Body of pancreas (tissue), 4 donors: ENCODE measurements around the gene LGALS16. TPM values are rescaled to one million over a fixed set of nuclear protein-coding genes. Genes with fewer than 3 reads are reported as not detected.

Experiments used
- ATAC-seq: fragments of 150-250 bp; one replicate; pipeline ENCODE4 v1.9.1; 2016
- DNase-seq, 4 donors: peaks; one replicate each; pipeline ENCODE4 v3.0.0-alpha.2; 2019
- H3K27ac ChIP-seq, 4 donors: fragments of 200-600 bp; sonication (generic); 1 replicate in 3 of 4; 2 replicates in 1 of 4; pipeline versions ENCODE4 v1.5.1 to v1.6.1; 2016 to 2019; ENCODE audit warnings: mild to moderate bottlenecking in 1 of 4, mixed read lengths in 1 of 4, moderate library complexity in 1 of 4
- H3K27me3 ChIP-seq, 2 donors: fragments of 200-600 bp; sonication (generic); one replicate each; pipeline ENCODE4 v1.6.0; 2016; ENCODE audit warnings: mild to moderate bottlenecking in 1 of 2
- H3K36me3 ChIP-seq, 2 donors: fragments of 200-600 bp; sonication (generic); replicated peaks in 1 of 2; 2 replicates each; pipeline ENCODE4 v1.5.1; 2016; ENCODE audit warnings: low read depth in 2 of 2; ENCODE audit not compliant: insufficient read depth in 1 of 2
- H3K4me1 ChIP-seq: fragments of 200-600 bp; sonication (generic); one replicate; pipeline ENCODE4 v1.6.0; 2016
- H3K4me3 ChIP-seq, 2 donors: fragments of 200-600 bp; sonication (generic); 1 replicate in 1 of 2; 2 replicates in 1 of 2; pipeline ENCODE4 v1.5.1; 2016 to 2019
- H3K9me3 ChIP-seq, 3 donors: fragments of 200-600 bp; sonication (generic); 1 replicate in 2 of 3; 2 replicates in 1 of 3; pipeline ENCODE4 v1.5.1; 2016
- CTCF ChIP-seq, 7 experiments: fragments of 450-650 bp in 4 of 7; fragments of 200-600 bp in 3 of 7; sonication (generic) in 3 of 7; IDR thresholded peaks; one replicate each; pipeline ENCODE4 v1.5.1; 2016 to 2019; ENCODE audit warnings: antibody characterized with exemption in 7 of 7
- POLR2A ChIP-seq, 3 donors: fragments of 450-650 bp; IDR thresholded peaks; one replicate each; pipeline ENCODE4 v1.6.1; 2016; ENCODE audit warnings: antibody characterized with exemption in 3 of 3, mild to moderate bottlenecking in 2 of 3
- WGBS, 2 donors: methylation state at CpG; one replicate each; pipeline ENCODE4 v1.1.5; 2017; 5-methylcytosine and 5-hydroxymethylcytosine counted together
- intact Hi-C: fragments of 100-400 bp; cut with DNase I; formaldehyde crosslinking; loops from one replicate; pipeline ENCODE4 v1.15.1; 2023
- total RNA-seq, 2 donors: library from RNA; depleted of rRNA; stranded (reverse); fragments of >200 nt; gene quantifications; one replicate each; pipeline ENCODE4 v1.1.0, GENCODE V29; 2016

LGALS16 gene
- total RNA-seq: not detected

GRCh38 chr19:39655613-39656012, at the start of gene LGALS16:
Gene LGALS16, plus strand, starts transcription at chr19:39655913. Its CDS starts 49 bp downstream, at chr19:39655962.
- no peak for TF ChIP-seq CTCF (IDR thresholded peaks at IDR 0.05)
- TF ChIP-seq POLR2A (IDR thresholded peaks at IDR 0.05): no peak
- no peaks in the 10 kb centered on the region for H3K27me3 ChIP-seq
- no peaks in the 10 kb centered on the region for H3K36me3 ChIP-seq
- no peak within 1 kb of the TSS for H3K4me3 ChIP-seq
- 26 to 32% methylated on average over 3 of the region's 3 CpGs for WGBS, 2 donors
- H3K27ac ChIP-seq: no peak within 1 kb of the TSS
- H3K4me1 ChIP-seq: no peaks in the 10 kb centered on the region
- DNase-seq (no peak), ATAC-seq (no peak)
- intact Hi-C loops: loop anchor here (5.0 kb wide), 1 partner anchor 148 kb away; no protein-coding TSS in a partner anchor
- H3K9me3 ChIP-seq: no peaks in the 10 kb centered on the region

- Histone ChIP-seq H3K27ac (no peak overlapping the region), H3K4me1 (no peaks in the 10 kb centered on the region), H3K9me3 (no peaks in the 10 kb centered on the region), H3K36me3 (no peaks in the 10 kb centered on the region), H3K4me3 (no peak overlapping the region), H3K27me3 (no peaks in the 10 kb centered on the region)
- 69 to 75% methylated on average over 9 of the region's 9 CpGs for WGBS, 2 donors
- DNase-seq (no peak), ATAC-seq (no peak)
- intact Hi-C loops: no loop called here
- TF ChIP-seq POLR2A (IDR thresholded peaks at IDR 0.05) (no peak), CTCF (IDR thresholded peaks at IDR 0.05) (no peak)
These were observed 48.7 kb upstream of the LGALS16 start for GRCh38 chr19:39607021-39607420.

GRCh38 chr19:39607561-39607960, 48.2 kb upstream of the LGALS16 start:
- no peak overlapping the region for H3K4me3 ChIP-seq
- intact Hi-C loops: no loop called here
- no peaks in the 10 kb centered on the region for H3K36me3 ChIP-seq
- no peaks in the 10 kb centered on the region for H3K27me3 ChIP-seq
- WGBS, 2 donors: 49 to 59% methylated on average over 6 of the region's 6 CpGs
- no peak overlapping the region for H3K27ac ChIP-seq
- no peaks in the 10 kb centered on the region for H3K4me1 ChIP-seq
- TF ChIP-seq POLR2A (IDR thresholded peaks at IDR 0.05): no peak
- no peak for TF ChIP-seq CTCF (IDR thresholded peaks at IDR 0.05)
- DNase-seq: no peak
- no peak for ATAC-seq
- no peaks in the 10 kb centered on the region for H3K9me3 ChIP-seq

GRCh38 chr19:39613597-39613996, 42.1 kb upstream of the LGALS16 start:
- H3K36me3 ChIP-seq: no peaks in the 10 kb centered on the region
- WGBS, 2 donors: 53 to 56% methylated on average over 2 of the region's 2 CpGs
- TF ChIP-seq POLR2A (IDR thresholded peaks at IDR 0.05) (no peak), CTCF (IDR thresholded peaks at IDR 0.05) (no peak)
- no peak for ATAC-seq
- DNase-seq: no peak
- intact Hi-C loops: no loop called here
- H3K4me1 ChIP-seq: no peaks in the 10 kb centered on the region
- no peak overlapping the region for H3K27ac ChIP-seq
- H3K4me3 ChIP-seq: no peak overlapping the region
- peaks cover 0 to 6% (median 0%) of the 10 kb centered on the region in 3 donors for H3K9me3 ChIP-seq
- H3K27me3 ChIP-seq: no peaks in the 10 kb centered on the region

- TF ChIP-seq POLR2A (IDR thresholded peaks at IDR 0.05): no peak
- no peak for TF ChIP-seq CTCF (IDR thresholded peaks at IDR 0.05)
- Histone ChIP-seq H3K27me3 (no peaks in the 10 kb centered on the region), H3K9me3 (peaks cover 0 to 6% (median 0%) of the 10 kb centered on the region in 3 donors), H3K36me3 (no peaks in the 10 kb centered on the region), H3K4me3 (no peak overlapping the region), H3K4me1 (no peaks in the 10 kb centered on the region), H3K27ac (no peak overlapping the region)
- WGBS, 2 donors: 25 to 45% methylated on average over 1 of the region's 1 CpG
- ATAC-seq (no peak), DNase-seq (no peak)
- intact Hi-C loops: no loop called here
These were observed 38.0 kb upstream of the LGALS16 start for GRCh38 chr19:39617745-39618144.
